GM19395 (cell line): Measurements from ENCODE around the gene PVR.
"Not testable (repeated sequence)": the region's sequence is repeated elsewhere in the genome, so short reads cannot be mapped to it uniquely, and the experiment has no call there.

ENCODE experiments used
- ATAC-seq: cut with Tn5 transposase; IDR thresholded peaks from one replicate; pipeline ENCODE4 v1.9.1; 2021; ENCODE audit warnings: mild to moderate bottlenecking, moderate library complexity; ENCODE audit not compliant: unreplicated experiment

PVR gene

DNA sequence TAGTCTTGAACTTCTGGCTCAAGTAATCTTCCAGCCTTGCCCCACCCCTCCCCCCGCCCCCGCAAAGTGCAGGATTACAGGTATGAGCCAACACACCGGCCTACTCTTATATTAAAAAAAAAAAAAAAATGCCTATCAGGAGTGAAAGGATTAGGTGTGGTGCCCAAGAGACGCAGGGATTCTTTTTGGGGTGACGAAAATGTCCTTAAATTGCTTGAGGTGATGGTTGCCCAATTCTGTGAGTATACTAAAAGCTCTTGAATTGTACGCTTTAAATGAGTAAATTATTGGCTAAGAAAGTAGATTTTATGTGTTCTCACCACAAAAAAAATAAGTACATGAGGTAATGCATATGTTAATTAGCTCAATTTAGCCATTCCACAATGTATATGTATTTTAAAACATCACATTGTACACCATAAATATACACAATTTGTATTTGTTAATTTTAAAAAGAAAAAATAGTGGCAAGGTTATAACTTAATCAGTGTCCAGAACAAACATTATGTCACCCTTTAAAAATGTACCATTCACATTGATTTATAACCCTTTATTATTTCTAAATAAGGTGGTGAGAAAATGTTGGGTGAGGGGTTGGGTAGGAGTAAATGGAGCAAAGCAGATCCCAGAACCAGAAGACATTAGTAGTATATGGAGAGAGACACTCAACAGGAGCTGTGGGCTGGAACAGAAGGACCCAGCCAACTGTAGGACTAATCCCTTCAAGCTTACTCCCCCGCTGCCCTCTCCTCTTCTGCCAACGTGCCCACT is 26.4 kb upstream of the PVR start:
- ATAC-seq, result no peak

- ATAC-seq, result no peak
Measured at GRCh38 chr19:44618640-44619357, 24.9 kb upstream of the PVR start.

- no peak for ATAC-seq
Measured at GRCh38 chr19:44620667-44621066, 23.0 kb upstream of the PVR start.

GRCh38 chr19:44621367-44621766 is 22.3 kb upstream of the PVR start:
- no peak for ATAC-seq

DNA sequence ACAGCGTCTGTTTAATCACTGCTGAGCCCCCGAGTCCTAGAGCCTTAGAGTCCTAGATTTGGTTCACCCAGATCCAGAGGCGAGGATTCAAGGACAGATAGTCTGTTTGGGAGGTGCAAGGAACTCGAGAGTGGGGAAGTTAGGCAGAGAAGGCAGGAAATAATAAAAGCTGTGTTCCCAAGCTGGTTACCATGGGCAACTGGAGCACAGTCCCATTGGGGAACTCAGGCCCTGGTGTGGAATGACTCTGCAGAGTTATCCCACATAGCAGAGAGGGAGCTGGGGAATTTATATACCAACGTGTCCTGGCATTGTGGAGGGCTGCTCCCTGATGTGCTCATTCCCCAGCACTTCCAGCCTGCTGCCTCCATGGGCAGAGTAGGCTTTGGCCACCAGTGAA is 20.6 kb upstream of the PVR start:
- ATAC-seq, result no peak

- ATAC-seq, result no peak
Measured at GRCh38 chr19:44623626-44624025, 20.1 kb upstream of the PVR start.

DNA sequence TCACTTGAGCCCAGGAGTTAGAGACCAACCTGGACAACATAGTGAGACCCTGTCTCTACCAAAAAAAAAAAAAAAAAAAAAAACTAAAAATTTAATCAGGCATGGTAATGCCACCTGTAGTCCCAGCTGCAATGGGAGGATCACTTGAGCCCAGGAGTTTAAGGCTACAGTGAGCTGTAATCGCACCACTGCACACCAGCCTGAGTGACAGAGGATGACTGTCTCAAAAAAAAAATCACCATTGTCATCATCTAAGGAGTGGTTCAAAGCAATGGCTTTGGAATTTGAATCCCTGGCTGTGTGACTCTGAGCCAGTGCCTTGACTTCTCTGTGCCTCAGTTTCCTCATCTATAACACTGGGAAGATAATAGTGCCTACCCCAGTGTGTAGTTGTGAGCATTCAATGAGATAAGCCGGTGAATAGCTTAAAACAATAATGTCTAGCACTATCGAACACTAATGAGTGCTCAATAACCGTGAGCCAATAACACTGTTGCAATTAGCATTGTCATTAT is 18.8 kb upstream of the PVR start:
- ATAC-seq, result no peak

DNA sequence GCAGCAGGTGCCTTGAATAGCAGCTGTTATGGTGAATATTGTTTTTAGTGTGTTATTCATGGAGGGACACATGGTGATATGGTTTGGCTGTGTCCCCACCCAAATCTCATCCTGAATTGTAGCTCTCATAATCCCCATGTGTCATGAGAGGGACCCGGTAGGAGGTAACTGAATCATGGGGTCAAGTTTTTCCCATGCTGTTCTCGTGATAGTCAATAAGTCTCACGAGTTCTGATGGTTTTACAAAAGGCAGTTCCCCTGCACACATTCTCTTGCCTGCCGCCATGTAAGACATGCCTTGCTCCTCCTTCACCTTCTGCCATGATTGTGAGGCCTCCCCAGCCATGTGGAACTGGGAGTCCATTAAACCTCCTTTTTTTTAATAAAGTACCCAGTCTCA is 18.1 kb upstream of the PVR start:
- not testable (repeated sequence) for ATAC-seq

DNA sequence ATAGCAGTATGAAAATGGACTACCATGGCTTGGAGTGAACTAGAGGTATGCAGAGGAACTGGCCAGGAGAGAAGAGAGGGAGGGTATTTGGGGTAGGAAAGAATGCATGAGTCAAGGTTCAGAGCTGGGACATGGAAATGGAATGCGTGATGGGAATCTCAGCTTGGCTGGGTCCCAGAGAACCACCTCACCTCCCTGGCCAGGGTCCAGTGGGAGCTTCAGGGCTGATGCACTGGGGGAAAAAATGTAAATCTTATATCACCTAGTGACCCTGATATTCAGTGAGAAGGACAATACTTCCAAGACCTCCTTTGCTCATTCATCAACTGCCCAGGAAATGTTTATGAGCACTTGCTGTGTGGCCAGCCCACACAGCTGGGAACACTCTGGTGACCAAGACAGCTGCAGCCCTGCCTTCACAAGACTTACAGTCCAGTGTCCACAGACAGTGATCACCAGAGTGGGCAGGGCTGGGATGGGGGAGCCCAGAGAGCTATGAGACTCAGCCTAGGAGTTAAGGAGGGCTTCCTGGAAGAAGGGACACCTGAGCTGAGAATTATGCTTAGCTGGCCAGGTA is 17.6 kb upstream of the PVR start:
- ATAC-seq, result no peak

DNA sequence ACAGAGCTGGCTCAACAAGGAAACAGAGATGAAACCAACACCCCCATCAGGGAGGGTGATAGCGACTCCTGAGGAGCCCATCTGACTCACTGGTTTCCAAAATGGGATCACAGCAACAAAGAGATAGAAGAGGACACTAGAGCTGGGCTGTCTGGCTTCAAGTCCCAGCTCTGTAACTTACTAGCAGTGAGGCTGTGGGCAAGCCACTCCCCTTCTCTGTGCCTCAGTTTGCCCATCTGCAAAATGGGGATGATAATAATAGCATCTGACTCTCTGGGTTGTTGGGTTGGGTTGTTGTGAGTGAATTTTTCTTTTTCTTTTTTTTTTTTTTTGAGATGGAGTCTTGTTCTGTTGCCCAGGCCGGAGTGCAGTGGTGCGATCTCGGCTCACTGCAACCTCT is 16.1 kb upstream of the PVR start:
- ATAC-seq, result no peak

- no peak for ATAC-seq
Measured at GRCh38 chr19:44628793-44629192, 14.9 kb upstream of the PVR start.

GRCh38 chr19:44631611-44632010 is 12.1 kb upstream of the PVR start:
- not testable (repeated sequence) for ATAC-seq

- ATAC-seq, result not testable (repeated sequence)
Measured at GRCh38 chr19:44634058-44634457, 9.7 kb upstream of the PVR start.

GRCh38 chr19:44634785-44635184 is 8.9 kb upstream of the PVR start:
- no peak for ATAC-seq

DNA sequence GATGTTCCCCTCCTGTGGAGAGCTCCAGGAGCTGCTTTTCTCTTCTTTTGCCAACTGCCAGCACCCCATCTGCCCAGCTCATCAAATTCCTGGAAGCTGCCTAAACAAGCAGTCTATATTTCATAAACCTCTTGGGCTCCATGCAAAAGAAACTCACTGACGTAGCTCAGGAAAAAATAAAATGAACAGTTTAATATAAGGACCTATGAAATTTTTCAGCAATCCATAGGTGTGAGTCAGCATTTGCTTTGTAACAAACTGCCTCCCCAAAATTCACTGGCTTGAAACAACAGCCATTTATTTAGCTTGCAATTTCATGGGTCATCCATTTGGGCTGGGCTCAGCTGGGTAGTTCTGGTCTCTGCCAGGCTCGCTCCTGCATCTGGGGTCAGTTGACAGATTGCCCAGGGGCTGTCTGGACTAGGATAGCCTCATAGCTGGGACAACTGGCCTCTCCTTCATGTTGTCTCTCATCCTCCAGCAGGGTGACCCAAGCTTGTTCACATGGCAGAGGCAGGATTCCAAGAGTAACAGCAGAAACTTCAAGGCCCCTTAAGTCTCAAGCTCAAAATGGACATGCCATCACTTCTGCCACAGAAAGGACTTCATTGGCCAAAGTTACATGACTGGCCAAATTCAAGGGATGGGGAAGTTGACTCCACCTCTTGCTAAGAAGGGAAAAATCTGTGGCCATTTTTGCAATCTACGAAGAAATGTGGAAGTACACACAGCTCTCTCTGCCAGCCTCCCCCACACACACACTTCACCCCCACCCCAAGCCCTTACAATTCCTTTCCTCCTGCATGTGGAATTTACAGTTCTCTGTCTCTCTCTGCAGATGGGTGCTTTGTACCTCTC is 7.9 kb upstream of the PVR start:
- no peak for ATAC-seq

DNA sequence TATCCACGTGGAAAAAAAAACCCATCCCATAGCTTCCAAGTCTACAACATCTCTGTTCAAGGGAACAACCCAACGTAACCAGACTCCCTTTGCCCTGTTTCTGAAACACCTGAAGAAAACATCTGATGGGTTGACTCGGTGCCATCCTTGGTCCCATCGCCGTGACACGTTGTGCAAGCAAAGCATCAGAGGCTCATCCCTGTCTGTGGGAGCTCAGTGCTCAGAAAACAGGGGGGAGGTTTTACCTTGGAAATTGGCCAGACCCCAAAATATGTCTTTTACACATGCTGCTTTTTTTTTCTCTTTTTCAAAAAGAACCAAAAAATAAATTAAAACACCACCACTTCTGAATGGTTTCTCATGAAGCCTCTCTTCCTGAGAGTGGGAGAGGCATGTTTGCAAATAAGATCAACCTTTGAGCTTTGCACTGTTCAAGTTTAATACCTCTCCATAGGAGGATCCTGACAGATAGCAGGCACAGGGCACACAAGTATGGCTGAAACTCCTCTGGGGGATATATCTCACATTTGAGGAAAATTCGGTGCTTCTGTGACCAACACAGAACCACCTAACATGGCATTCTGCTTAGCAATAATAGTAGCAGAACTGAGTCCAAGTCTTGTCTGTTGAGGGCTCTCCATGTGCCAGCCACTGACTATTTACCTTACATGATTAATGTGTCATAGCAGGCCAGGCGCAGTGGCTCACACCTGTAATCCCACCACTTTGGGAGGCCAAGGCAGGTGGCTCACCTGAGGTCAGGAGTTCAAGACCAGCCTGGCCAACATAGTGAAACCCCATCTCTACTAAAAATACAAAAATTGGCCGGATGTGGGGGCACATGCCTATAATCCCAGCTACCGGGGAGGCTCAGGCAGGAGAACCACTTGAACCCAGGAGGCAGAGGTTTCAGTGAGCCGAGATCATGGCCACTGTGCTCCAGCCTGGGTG is 7.0 kb upstream of the PVR start:
- ATAC-seq, result no peak

GRCh38 chr19:44637390-44637764 is 6.3 kb upstream of the PVR start:
- no peak for ATAC-seq

- ATAC-seq, result no peak
Measured at GRCh38 chr19:44640518-44640917, 3.2 kb upstream of the PVR start.

DNA sequence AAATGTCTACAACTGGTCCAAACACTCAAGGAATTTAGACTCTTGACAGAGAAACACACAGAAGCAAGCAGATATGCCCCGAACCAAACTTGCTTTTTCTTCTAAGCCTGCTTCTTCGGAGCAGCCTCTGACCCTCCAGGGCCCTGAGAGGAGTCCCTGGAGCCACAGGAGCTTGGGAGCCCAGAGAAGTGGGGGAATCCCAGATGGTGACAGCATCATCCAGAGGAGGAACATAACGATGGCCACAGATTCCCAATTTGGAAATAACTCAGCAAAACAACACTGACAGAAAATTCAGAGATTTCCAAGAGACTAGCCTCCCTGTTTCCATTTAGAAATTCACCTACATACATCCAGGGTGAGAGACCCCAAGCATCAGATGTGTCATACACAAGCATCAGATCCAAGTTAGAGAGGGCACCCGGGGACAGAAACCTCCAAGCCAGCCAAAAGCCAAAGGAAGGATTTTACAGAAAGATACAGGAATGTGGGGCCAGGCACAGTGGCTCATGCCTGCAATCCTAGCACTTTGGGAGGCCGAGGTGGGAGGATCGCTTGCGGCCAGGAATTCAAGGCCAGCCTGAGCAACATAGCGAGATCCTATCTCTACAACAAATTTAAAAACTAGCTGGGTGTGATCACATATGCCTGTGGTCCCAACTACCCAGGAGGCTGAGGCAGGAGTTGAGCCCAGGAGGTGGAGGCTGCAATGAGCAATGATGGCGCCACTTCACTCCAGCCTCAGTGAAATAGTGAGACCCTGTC is 2.0 kb upstream of the PVR start:
- no peak for ATAC-seq
